ENCODE results near the gene PNPLA6. TPM values are rescaled to one million over a fixed set of nuclear protein-coding genes. Genes with fewer than 3 reads are reported as not detected.

The PNPLA6 gene
- total and polyA plus RNA-seq, 2 donors (not counting 1 experiment from before 2014, with no cell fraction given) = 20.9 to 89.2 TPM

DNA sequence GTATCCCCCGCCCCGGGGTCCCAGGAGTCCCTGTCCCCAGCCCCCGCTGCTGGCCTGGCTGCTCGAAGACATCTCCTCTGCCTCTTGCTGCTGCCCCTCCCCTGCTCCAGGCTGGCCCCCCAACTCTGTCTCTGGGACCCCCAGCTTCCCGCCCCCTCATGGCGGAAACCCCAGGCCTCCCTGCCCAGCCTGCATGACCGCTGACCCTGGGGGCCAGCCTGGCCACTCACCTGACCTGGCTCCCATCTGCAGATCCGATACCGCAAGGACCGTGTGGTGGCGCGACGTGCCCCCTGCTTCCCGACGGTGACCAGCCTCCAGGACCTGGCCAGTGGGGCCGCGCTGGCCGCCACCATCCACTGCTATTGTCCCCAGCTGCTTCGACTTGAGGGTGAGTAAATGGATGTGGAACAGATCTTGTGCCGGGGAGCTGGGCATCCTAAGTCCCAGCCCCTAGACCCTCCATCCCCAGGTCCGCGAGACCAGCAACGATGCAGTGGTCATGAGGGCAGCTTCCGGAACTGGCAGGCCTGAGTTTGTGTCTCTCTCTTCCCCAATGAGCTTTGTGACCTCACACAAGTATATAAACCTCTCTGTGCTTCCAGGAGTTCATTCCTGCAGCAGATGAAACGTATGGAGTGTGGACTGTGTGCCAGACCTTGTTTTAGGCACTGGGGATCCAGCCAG lies 72.5 kb downstream of the PNPLA6 start:
- Histone ChIP-seq H3K27ac (ENCODE audit: insufficient read depth, low read length) (no peak overlapping the region), H3K9ac (ENCODE audit: insufficient read depth, low read length) (no peak overlapping the region), H3K9me3 (ENCODE audit: control insufficient read depth, insufficient read depth, low read depth, low read length) (no peaks in the 10 kb centered on the region), H3K4me1 (ENCODE audit: control insufficient read depth, extremely low read depth, insufficient read depth, low read length) (no peaks in the 10 kb centered on the region), H4K20me1 (ENCODE audit: control insufficient read depth, extremely low read depth, insufficient read depth, low read length) (no peaks in the 10 kb centered on the region), H2AFZ (ENCODE audit: low read length) (no peak overlapping the region), H3K4me2 (ENCODE audit: extremely low read depth, insufficient read depth, low read length) (no peak overlapping the region), H3K27me3 (ENCODE audit: control insufficient read depth, insufficient read depth, low read length) (no peaks in the 10 kb centered on the region), H3K36me3 (ENCODE audit: control insufficient read depth, insufficient read depth, low read length) (no peaks in the 10 kb centered on the region), H3K4me3 (replicated peaks in 1 of 4; ENCODE audit: control extremely low read depth in 1 of 4, insufficient read depth in 1 of 4, low read depth in 3 of 4, low read length in 4 of 4) (no peak overlapping the region), H3K79me2 (ENCODE audit: control insufficient read depth, insufficient read depth, low read length) (no peaks in the 10 kb centered on the region)
- no peak for TF ChIP-seq EZH2 (IDR thresholded peaks at IDR 0.05; ENCODE audit: low read length, missing control alignments)
- TF ChIP-seq, protein P1, sequence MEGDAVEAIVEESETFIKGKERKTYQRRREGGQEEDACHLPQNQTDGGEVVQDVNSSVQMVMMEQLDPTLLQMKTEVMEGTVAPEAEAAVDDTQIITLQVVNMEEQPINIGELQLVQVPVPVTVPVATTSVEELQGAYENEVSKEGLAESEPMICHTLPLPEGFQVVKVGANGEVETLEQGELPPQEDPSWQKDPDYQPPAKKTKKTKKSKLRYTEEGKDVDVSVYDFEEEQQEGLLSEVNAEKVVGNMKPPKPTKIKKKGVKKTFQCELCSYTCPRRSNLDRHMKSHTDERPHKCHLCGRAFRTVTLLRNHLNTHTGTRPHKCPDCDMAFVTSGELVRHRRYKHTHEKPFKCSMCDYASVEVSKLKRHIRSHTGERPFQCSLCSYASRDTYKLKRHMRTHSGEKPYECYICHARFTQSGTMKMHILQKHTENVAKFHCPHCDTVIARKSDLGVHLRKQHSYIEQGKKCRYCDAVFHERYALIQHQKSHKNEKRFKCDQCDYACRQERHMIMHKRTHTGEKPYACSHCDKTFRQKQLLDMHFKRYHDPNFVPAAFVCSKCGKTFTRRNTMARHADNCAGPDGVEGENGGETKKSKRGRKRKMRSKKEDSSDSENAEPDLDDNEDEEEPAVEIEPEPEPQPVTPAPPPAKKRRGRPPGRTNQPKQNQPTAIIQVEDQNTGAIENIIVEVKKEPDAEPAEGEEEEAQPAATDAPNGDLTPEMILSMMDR (conservative IDR thresholded peaks at IDR 0.05 in 1 of 2, IDR thresholded peaks at IDR 0.05 in 1 of 2; ENCODE audit: low read depth in 1 of 2, low read length in 2 of 2) = no peak
- no peak for DNase-seq (ENCODE audit: low read depth in 2 of 2)

DNA sequence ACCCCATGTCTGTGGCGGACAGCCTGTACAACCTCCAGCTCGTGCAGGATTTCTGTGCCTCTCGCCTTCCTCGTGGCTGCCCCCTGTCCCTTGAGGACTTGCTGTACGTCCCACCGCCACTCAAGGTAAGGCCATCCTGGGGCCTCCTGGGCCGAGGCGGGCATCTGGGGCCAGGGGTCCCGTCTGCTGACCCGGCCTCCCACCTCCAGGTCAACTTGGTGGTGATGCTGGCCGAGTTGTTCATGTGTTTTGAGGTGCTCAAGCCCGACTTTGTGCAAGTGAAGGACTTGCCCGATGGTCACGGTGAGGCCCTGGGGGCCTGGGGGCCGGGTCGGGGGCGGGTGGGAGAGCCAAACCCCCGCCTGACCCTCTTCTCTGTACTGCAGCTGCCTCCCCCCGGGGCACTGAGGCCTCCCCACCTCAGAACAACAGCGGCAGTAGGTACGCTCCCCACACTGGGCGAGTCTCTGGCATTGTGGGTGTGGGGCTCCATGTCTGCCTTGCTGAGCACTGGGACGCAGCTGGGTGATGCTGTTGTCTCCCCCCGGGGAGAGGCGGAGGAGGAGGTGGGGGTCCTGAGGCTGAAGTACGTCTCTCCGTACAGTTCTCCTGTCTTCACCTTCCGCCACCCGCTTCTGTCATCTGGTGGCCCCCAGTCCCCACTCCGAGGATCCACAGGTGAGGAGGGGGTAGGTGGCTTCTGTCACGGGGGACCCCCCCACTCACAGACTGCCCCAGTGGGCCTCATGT lies 75.1 kb downstream of the PNPLA6 start:
- no peaks in the 10 kb centered on the region for H3K36me3 ChIP-seq (ENCODE audit: control insufficient read depth, insufficient read depth, low read length)
- H3K4me1 ChIP-seq (ENCODE audit: control insufficient read depth, extremely low read depth, insufficient read depth, low read length) = no peaks in the 10 kb centered on the region
- H3K9ac ChIP-seq (ENCODE audit: insufficient read depth, low read length) = no peak overlapping the region
- no peak overlapping the region for H3K4me2 ChIP-seq (ENCODE audit: extremely low read depth, insufficient read depth, low read length)
- TF ChIP-seq, protein P1 (conservative IDR thresholded peaks at IDR 0.05 in 1 of 2, IDR thresholded peaks at IDR 0.05 in 1 of 2; ENCODE audit: low read depth in 1 of 2, low read length in 2 of 2) = no peak
- TF ChIP-seq EZH2 (IDR thresholded peaks at IDR 0.05; ENCODE audit: low read length, missing control alignments) = no peak
- no peaks in the 10 kb centered on the region for H4K20me1 ChIP-seq (ENCODE audit: control insufficient read depth, extremely low read depth, insufficient read depth, low read length)
- no peaks in the 10 kb centered on the region for H3K9me3 ChIP-seq (ENCODE audit: control insufficient read depth, insufficient read depth, low read depth, low read length)
- no peak overlapping the region for H2AFZ ChIP-seq (ENCODE audit: low read length)
- DNase-seq (ENCODE audit: low read depth in 2 of 2) = no peak
- no peaks in the 10 kb centered on the region for H3K27me3 ChIP-seq (ENCODE audit: control insufficient read depth, insufficient read depth, low read length)
- H3K27ac ChIP-seq (ENCODE audit: insufficient read depth, low read length) = no peak overlapping the region
- no peaks in the 10 kb centered on the region for H3K79me2 ChIP-seq (ENCODE audit: control insufficient read depth, insufficient read depth, low read length)
- no peak overlapping the region for H3K4me3 ChIP-seq (replicated peaks in 1 of 4; ENCODE audit: control extremely low read depth in 1 of 4, insufficient read depth in 1 of 4, low read depth in 3 of 4, low read length in 4 of 4)

Other genes with a start within 250 kb of the PNPLA6 start
- gene INSR, start 241.3 kb upstream of the PNPLA6 start, total RNA-seq = 23.9 and 25.4 TPM in 2 replicates
- 2.3 and 3.7 TPM in 2 replicates for gene INSR, start 241.3 kb upstream of the PNPLA6 start, polyA plus RNA-seq
- gene ARHGEF18, start 186.8 kb upstream of the PNPLA6 start, total RNA-seq = 33.1 and 45.1 TPM in 2 replicates
- 6.1 and 7.8 TPM in 2 replicates for gene ARHGEF18, start 186.8 kb upstream of the PNPLA6 start, polyA plus RNA-seq
- 3.8 and 3.9 TPM in 2 replicates for gene PEX11G, start 46.7 kb upstream of the PNPLA6 start, total RNA-seq
- gene PEX11G, start 46.7 kb upstream of the PNPLA6 start, polyA plus RNA-seq = 1.2 and 1.5 TPM in 2 replicates
- gene ZNF358, start 19.6 kb upstream of the PNPLA6 start, total RNA-seq = 16.2 and 16.7 TPM in 2 replicates
- gene ZNF358, start 19.6 kb upstream of the PNPLA6 start, polyA plus RNA-seq = 24.0 and 26.8 TPM in 2 replicates
- gene MCOLN1, start 13.1 kb upstream of the PNPLA6 start, total RNA-seq = 3.9 and 4.0 TPM in 2 replicates
- gene MCOLN1, start 13.1 kb upstream of the PNPLA6 start, polyA plus RNA-seq = 15.1 and 20.5 TPM in 2 replicates
- gene CAMSAP3, start 60.1 kb downstream of the PNPLA6 start, total RNA-seq = not detected in 2 replicates
- gene CAMSAP3, start 60.1 kb downstream of the PNPLA6 start, polyA plus RNA-seq = not detected in 2 replicates
- 19.0 and 28.2 TPM in 2 replicates for gene XAB2, start 93.8 kb downstream of the PNPLA6 start, total RNA-seq
- gene XAB2, start 93.8 kb downstream of the PNPLA6 start, polyA plus RNA-seq = 12.5 and 16.5 TPM in 2 replicates
- gene PET100, start 94.1 kb downstream of the PNPLA6 start, total RNA-seq = 15.7 and 16.9 TPM in 2 replicates
- 37.5 and 38.8 TPM in 2 replicates for gene PET100, start 94.1 kb downstream of the PNPLA6 start, polyA plus RNA-seq
- not detected in 2 replicates for gene PCP2, start 98.0 kb downstream of the PNPLA6 start, total RNA-seq
- not detected in 2 replicates for gene PCP2, start 98.0 kb downstream of the PNPLA6 start, polyA plus RNA-seq
- gene STXBP2, start 101.4 kb downstream of the PNPLA6 start, total RNA-seq = 2.8 and 4.6 TPM in 2 replicates
- gene STXBP2, start 101.4 kb downstream of the PNPLA6 start, polyA plus RNA-seq = 4.6 and 5.3 TPM in 2 replicates
- gene RETN, start 133.3 kb downstream of the PNPLA6 start, total RNA-seq = not detected in 2 replicates
- not detected in 2 replicates for gene RETN, start 133.3 kb downstream of the PNPLA6 start, polyA plus RNA-seq
- not detected in 2 replicates for gene MCEMP1, start 141.4 kb downstream of the PNPLA6 start, total RNA-seq
- not detected in 2 replicates for gene MCEMP1, start 141.4 kb downstream of the PNPLA6 start, polyA plus RNA-seq
- gene TRAPPC5, start 145.1 kb downstream of the PNPLA6 start, total RNA-seq = 49.6 and 103 TPM in 2 replicates
- 19.4 and 22.2 TPM in 2 replicates for gene TRAPPC5, start 145.1 kb downstream of the PNPLA6 start, polyA plus RNA-seq
- gene FCER2, start 166.4 kb downstream of the PNPLA6 start, total RNA-seq = not detected in 2 replicates
- gene FCER2, start 166.4 kb downstream of the PNPLA6 start, polyA plus RNA-seq = not detected in 2 replicates
- gene CLEC4G, start 196.4 kb downstream of the PNPLA6 start, total RNA-seq = not detected in 2 replicates
- not detected in 2 replicates for gene CLEC4G, start 196.4 kb downstream of the PNPLA6 start, polyA plus RNA-seq
- not detected in 2 replicates for gene CD209, start 211.8 kb downstream of the PNPLA6 start, total RNA-seq
- gene CD209, start 211.8 kb downstream of the PNPLA6 start, polyA plus RNA-seq = not detected in 2 replicates
- not detected in 2 replicates for gene CLEC4M, start 227.5 kb downstream of the PNPLA6 start, total RNA-seq
- not detected in 2 replicates for gene CLEC4M, start 227.5 kb downstream of the PNPLA6 start, polyA plus RNA-seq